ENCODE measurements around the gene NR1D1. TPM values are rescaled to one million over a fixed set of nuclear protein-coding genes. Genes with fewer than 3 reads are reported as not detected.

NR1D1 gene
- polyA plus RNA-seq, 1 donor (not counting 4 experiments of a cell fraction or from before 2014, with no cell fraction given) = 1.0 TPM

DNA sequence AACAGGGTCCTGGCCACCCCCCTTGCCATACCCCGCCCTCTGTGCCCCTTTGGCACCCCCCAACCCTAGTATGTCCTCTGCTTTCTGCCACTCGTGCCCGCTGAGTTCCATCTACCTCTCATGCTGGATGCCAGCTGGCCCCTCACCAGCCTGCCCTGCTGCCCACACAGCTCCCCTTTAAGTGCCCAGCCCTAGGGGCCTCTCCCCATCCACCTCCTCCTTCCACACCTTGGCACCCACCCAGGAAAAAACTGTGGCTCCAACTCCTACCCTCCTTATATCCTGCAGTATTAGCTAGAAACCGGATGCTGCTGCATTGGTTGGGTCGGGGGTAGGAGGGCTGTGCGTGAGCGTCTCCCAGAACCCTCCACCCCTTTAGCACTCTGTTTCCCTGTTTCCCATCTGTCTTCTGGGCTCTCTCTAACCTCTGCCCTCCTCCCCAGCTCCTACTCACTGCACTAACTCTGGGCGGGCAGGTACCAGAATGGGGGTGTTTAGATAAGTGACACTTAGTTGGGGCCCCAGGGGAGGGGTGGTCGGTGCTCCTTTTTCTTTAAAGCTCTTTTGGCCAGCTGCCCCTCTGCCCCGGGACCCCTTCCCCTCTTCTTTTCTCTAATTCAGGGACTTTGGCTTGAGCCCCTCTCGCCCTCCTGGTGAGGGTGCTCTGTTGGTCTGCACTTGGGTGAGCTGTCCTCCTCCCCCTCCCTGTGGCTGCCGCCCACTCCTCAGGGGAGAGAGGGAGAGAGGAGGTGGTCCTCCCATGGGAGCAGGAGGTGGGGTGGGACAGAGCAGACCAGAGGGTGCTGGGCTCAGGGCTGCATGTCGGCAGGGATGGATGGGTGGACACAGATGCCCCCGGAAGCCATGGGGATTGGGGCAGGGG is 9.9 kb downstream of the NR1D1 start:
- Histone ChIP-seq H3K4me2 (ENCODE audit: control insufficient read depth, extremely low read depth, insufficient read depth, low read depth, low read length) (no peak overlapping the region), H3K27me3 (ENCODE audit: control insufficient read depth, extremely low read depth, insufficient read depth, low read length) (no peaks in the 10 kb centered on the region), H3K27ac (ENCODE audit: control insufficient read depth, insufficient read depth, low read length) (no peak overlapping the region), H3K79me2 (ENCODE audit: control insufficient read depth, insufficient read depth, low read length) (no peaks in the 10 kb centered on the region), H3K4me1 (ENCODE audit: control insufficient read depth, extremely low read depth, insufficient read depth, low read length) (peaks cover 12% of the 10 kb centered on the region), H2AFZ (ENCODE audit: control insufficient read depth, low read length) (no peak overlapping the region), H3K36me3 (ENCODE audit: control insufficient read depth in 2 of 2, extremely low read depth in 1 of 2, insufficient read depth in 2 of 2, low read length in 2 of 2) (peaks cover 17 to 29% of the 10 kb centered on the region in 2 experiments), H3K9ac (ENCODE audit: control insufficient read depth, extremely low read depth, insufficient read depth, low read length) (no peak overlapping the region), H3K4me3 (ENCODE audit: control insufficient read depth in 2 of 3, extremely low read depth in 1 of 3, insufficient read depth in 2 of 3, low read depth in 1 of 3, low read length in 3 of 3) (no peak overlapping the region), H3K9me3 (ENCODE audit: control insufficient read depth, low read depth, low read length) (no peaks in the 10 kb centered on the region), H4K20me1 (ENCODE audit: control insufficient read depth, extremely low read depth, insufficient read depth, low read length) (no peaks in the 10 kb centered on the region), H3K9me1 (ENCODE audit: control insufficient read depth, extremely low read depth, insufficient read depth, low read length) (no peaks in the 10 kb centered on the region)
- no peak for DNase-seq (ENCODE audit: low read depth, low spot score)
- FAIRE-seq = no peak
- no peak for TF ChIP-seq EZH2 (IDR thresholded peaks at IDR 0.05; ENCODE audit: low read length)
- TF ChIP-seq, protein P1, sequence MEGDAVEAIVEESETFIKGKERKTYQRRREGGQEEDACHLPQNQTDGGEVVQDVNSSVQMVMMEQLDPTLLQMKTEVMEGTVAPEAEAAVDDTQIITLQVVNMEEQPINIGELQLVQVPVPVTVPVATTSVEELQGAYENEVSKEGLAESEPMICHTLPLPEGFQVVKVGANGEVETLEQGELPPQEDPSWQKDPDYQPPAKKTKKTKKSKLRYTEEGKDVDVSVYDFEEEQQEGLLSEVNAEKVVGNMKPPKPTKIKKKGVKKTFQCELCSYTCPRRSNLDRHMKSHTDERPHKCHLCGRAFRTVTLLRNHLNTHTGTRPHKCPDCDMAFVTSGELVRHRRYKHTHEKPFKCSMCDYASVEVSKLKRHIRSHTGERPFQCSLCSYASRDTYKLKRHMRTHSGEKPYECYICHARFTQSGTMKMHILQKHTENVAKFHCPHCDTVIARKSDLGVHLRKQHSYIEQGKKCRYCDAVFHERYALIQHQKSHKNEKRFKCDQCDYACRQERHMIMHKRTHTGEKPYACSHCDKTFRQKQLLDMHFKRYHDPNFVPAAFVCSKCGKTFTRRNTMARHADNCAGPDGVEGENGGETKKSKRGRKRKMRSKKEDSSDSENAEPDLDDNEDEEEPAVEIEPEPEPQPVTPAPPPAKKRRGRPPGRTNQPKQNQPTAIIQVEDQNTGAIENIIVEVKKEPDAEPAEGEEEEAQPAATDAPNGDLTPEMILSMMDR (optimal IDR thresholded peaks at IDR 0.05 in 1 of 3, IDR thresholded peaks at IDR 0.05 in 1 of 3, conservative IDR thresholded peaks at IDR 0.05 in 1 of 3; ENCODE audit: extremely low read depth in 1 of 3, insufficient read depth in 2 of 3, low read length in 3 of 3) = no peak
- dilution Hi-C loops (cut with MboI; ENCODE audit: extremely low pct_ligation_motif_present, low sequenced_read_pairs) = no loop called here

DNA sequence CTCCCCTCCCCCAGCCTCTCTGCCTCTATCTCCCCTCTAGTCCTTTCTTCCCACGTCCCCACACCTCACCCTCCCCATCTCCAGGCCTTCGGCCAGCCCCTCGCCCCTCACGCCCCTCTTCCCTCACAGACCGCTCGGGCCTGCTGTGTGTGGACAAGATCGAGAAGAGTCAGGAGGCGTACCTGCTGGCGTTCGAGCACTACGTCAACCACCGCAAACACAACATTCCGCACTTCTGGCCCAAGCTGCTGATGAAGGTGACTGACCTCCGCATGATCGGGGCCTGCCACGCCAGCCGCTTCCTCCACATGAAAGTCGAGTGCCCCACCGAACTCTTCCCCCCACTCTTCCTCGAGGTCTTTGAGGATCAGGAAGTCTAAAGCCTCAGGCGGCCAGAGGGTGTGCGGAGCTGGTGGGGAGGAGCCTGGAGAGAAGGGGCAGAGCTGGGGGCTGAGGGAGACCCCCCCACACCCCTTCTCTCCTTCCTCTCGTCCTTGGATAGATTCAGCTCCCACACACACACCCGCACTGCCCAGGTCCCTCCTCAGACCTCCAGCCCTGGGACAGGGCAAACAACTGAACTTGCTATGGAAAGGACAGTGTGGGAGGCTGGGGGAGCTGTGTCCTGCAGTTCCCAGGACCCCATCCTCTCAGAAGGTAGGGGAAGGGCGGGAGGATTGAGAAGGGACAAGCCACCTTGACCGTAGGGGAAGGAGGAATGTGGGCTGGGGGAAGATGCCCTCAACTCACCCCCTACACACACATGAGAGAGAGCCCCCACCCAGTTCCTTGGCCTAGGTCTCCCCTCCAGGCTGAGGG is 11.1 kb downstream of the NR1D1 start:
- Histone ChIP-seq H2AFZ (ENCODE audit: control insufficient read depth, low read length) (no peak overlapping the region), H3K9ac (ENCODE audit: control insufficient read depth, extremely low read depth, insufficient read depth, low read length) (no peak overlapping the region), H3K9me1 (ENCODE audit: control insufficient read depth, extremely low read depth, insufficient read depth, low read length) (no peaks in the 10 kb centered on the region), H4K20me1 (ENCODE audit: control insufficient read depth, extremely low read depth, insufficient read depth, low read length) (no peaks in the 10 kb centered on the region), H3K4me1 (ENCODE audit: control insufficient read depth, extremely low read depth, insufficient read depth, low read length) (peaks cover 11% of the 10 kb centered on the region), H3K9me3 (ENCODE audit: control insufficient read depth, low read depth, low read length) (no peaks in the 10 kb centered on the region), H3K4me2 (ENCODE audit: control insufficient read depth, extremely low read depth, insufficient read depth, low read depth, low read length) (no peak overlapping the region), H3K79me2 (ENCODE audit: control insufficient read depth, insufficient read depth, low read length) (no peaks in the 10 kb centered on the region), H3K4me3 (ENCODE audit: control insufficient read depth in 2 of 3, extremely low read depth in 1 of 3, insufficient read depth in 2 of 3, low read depth in 1 of 3, low read length in 3 of 3) (no peak overlapping the region), H3K27me3 (ENCODE audit: control insufficient read depth, extremely low read depth, insufficient read depth, low read length) (no peaks in the 10 kb centered on the region), H3K36me3 (ENCODE audit: control insufficient read depth in 2 of 2, extremely low read depth in 1 of 2, insufficient read depth in 2 of 2, low read length in 2 of 2) (peaks cover 14 to 18% of the 10 kb centered on the region in 2 experiments), H3K27ac (ENCODE audit: control insufficient read depth, insufficient read depth, low read length) (no peak overlapping the region)
- TF ChIP-seq, protein P1 (optimal IDR thresholded peaks at IDR 0.05 in 1 of 3, IDR thresholded peaks at IDR 0.05 in 1 of 3, conservative IDR thresholded peaks at IDR 0.05 in 1 of 3; ENCODE audit: extremely low read depth in 1 of 3, insufficient read depth in 2 of 3, low read length in 3 of 3) = no peak
- TF ChIP-seq EZH2 (IDR thresholded peaks at IDR 0.05; ENCODE audit: low read length) = no peak
- FAIRE-seq (no peak), DNase-seq (ENCODE audit: low read depth, low spot score) (no peak)
- dilution Hi-C loops (cut with MboI; ENCODE audit: extremely low pct_ligation_motif_present, low sequenced_read_pairs) = no loop called here
